Activated gamma-delta T cell treated with Interleukin-2 at 50 U/mL for 16 hours (primary cell): Measurements from ENCODE around the gene NECAB3.

Experiments
- DNase-seq: peaks from one replicate; pipeline ENCODE4 v3.0.0-alpha.2; 2020

Gene NECAB3

DNA sequence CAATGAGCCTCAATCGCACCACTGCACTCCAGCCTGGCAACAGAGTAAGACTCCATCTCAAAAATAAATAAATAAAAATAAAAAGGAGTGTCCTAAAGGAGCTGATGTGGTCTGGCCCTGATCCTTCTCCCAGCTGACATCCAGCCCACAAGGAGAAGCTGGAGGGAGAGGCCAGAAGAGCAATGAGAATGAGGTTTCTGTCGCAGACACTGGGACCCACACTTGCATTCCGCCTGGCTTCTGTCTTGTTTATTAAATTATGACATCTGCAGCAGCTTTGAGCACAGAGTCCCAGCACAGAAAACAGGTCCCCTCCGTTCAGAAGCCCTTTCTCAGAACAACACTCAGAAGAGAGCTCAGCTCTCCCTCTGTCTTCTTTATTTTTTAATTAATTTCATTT lies 22.2 kb upstream of the NECAB3 start:
- DNase-seq, result no peak

GRCh38 chr20:33694639-33695012 lies 20.4 kb upstream of the NECAB3 start:
- no peak for DNase-seq

DNA sequence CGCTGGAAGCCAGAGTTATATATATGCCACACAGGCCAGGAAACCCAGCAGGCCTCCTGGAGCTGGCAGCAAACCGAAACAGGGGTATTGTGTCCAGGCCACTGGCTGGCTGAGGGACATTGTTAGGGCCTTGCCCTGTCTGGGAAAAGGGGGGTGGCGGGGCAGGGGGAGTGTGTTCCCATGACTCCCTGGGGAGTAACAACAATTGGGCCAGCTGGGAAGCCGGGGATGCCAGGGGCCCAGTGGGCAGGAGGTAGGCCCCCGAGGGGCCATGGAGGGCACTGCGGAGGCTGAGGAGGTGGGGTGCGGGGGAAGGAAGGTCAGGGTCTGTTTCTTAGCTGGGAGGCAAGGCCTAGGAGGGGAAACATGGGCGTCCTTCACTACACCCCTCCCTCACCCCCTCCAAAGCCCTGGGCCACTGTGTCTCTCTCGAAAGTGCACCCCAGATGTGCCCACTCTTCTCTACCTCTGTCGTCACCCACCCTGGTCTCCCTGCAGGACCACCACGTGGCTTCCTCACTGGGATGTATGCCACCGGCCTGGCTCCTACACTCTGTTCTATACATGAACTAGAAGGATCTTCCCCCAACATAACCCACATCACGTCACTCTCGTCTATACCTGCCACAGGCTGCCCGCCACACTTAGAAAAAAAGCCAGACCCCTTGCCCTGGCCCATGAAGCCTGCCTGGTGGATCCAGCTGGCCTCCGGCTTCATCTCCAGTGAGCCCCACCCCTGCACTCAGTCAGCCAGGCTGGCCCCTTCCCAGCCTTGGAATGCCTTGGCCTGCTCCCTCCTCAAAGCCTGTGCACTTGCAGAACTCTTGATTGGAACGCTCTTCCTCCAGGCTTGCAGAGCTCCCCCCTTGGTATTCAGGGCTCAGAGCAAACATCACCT lies 19.8 kb upstream of the NECAB3 start:
- no peak for DNase-seq

- DNase-seq, result no peak
Observed at GRCh38 chr20:33693289-33693688, 19.1 kb upstream of the NECAB3 start.

- peak; percentile 83 for DNase-seq
Observed at GRCh38 chr20:33689973-33690372, 15.7 kb upstream of the NECAB3 start.

GRCh38 chr20:33689493-33689892 lies 15.3 kb upstream of the NECAB3 start:
- no peak for DNase-seq

- DNase-seq, result no peak
Observed at GRCh38 chr20:33688938-33689424, 14.8 kb upstream of the NECAB3 start.

DNA sequence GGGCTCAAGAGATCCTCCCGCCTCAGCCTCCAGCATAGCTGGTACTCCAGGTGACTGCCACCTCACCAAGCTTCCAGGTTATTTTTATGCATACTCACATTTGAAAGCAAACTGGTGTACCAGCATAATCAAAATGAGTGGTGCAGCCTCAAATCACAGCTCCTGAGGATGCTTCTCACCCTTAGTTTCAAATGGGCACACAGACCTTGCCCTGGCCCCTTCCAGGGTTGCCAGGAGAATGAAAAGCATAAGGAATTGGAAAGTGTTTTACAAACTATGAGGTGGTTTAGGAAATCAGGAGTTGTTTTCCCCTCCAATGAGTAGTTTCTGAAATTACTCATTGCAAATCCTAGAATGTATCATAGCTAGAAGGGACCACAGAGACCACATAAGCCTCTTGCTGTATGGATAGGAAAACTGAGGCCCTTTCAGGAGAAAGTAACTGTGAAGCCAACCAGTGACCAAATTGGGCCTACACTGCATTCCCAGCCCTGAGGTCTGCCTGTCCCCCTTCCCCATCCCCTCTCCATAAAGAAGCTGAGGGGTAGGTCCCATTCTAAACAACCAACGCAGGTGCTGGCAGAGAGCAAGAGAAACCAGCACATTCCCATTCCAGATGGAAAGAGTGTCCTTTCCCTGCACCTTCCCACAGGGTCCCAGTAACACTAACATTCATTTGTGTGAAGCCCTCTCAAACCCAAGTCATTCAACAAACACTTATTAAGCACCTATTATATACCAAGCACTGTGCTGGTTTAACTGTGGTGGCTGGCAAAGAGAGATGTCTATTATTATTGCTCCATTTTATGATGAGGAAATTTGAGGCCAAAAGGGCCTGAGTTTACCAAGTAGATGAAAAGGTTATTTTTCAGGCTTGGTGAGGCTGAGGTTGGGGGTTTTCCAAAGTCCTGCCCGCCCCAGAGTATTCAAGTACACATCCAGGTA lies 14.0 kb upstream of the NECAB3 start:
- no peak for DNase-seq

DNA sequence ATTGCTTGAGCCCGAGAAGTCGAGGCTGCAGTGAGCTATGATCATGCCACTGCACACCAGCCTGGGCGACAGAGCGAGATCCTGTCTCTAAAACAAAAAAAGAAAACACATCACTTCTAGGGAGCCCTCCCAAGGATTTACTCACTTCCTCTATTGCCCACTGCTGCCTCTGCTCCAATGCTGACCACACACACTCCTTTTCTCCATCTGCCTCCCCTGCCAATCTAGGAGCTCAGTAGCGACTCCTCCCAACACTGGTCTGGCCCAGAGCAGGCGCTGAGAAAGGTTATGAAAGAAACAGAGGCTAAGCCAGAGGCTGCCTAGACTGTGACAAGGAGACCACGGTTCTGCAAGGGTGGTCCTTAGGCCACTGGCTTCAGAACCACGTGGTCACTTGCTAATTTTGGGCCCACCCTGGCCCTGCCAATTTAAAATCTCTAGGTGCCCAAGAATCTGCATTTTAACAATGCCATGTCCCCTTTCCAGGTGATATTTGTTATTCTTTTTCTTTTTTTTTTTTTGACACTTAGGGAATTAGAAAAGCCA lies 13.2 kb upstream of the NECAB3 start:
- no peak for DNase-seq

DNA sequence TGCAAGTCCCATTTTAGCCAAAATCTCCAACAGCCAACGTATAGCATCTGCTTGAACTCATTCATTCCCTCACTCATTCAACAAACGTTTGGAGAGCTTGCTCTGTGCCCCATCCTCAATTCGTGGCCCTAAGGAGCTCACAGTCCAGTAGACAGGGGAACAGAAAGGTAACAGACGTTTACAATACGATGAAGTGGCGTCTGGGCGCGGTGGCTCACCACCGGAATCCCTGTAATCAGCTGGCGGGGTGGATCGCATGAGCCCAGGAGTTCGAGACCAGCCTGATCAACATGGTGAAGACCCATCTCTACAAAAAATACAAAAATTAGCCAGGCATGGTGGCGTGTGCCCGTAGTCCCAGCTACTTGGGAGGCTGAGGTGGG lies 12.7 kb upstream of the NECAB3 start:
- no peak for DNase-seq

DNA sequence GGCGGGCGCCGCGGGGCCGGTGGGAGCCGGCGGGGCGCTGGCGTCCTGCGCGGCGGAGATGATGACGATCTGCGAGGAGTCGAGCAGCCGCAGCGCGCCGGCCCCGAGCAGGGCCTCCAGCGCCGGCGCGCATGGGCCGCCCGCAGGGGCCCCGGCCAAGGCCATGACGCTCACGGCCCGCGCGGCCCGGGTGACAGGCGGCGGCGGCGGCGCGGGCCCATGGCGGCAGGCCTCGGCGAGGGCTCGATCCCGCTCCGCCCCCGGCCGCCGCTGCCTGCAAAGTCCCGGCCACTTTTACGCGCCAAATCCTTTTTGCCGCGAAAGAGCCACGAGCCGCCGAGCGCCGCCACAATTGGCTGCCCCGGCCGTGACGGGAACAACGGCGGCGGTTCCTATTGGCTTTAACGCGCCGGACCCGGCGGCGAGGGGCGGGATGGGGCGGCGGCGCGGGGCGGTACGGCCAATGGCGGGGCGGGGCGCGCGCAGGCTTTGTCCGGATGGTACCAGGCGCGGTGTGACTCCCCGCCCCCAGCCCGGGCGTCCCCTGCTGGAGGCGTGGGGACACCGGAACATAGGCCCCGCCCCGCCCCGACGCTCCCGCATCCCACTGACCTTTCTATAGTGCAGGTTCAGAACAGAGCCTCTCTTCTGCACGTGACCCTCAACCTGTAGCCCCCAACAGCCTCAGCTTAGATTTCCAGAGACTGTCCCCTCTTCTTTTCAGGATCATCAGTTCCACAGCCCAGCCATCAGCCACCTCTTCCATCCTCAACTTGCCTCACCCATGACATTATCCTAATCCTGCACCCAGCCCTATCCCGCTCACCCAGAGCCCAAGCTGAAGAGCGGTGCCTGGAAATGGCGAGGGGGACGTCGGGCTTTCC lies 12.1 kb upstream of the NECAB3 start, which contains the start of gene E2F1:
TSS of gene E2F1 (minus strand) at position 286 of the 884 bp plus-strand sequence. CDS start at position 165, 121 bp downstream.
- DNase-seq, result peak; percentile 93

DNA sequence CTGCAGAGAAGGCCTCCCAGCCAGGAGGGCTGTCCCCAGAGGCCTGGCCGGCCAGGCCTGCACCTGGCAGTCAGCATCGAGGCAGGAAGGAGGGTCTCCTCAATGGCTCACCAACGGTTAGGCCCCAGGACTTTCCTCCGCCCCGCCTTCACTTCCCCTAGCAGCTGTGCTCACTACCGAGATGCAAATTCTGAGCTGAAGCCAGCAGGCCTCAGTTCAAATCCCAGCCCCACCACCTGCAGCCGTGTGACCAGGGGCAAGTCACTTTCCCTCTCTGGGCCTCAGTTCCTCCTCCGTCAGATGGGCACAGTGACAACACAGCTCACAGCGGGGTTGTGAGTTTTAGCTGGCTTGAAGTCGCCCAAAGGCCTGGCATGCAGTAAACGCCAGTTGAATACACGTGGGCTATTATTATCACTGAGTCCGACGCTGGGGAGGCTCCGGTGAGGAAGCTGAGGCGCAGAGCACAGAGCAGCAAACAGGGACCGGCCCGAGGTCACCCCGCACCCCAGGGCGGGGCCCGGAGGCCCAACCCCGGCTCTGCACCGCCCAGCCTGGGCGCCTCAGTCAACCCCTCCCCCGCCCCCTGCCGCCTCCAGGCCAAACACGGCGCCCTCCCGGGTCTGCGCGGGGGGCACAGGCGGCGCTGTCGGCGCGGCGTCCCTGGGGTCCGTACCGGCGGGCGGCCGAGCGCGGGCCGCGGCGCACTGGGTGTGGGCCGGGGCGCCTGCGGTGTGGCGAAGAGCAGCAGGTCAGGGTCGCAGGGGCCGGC lies 11.3 kb upstream of the NECAB3 start:
- no peak for DNase-seq

DNA sequence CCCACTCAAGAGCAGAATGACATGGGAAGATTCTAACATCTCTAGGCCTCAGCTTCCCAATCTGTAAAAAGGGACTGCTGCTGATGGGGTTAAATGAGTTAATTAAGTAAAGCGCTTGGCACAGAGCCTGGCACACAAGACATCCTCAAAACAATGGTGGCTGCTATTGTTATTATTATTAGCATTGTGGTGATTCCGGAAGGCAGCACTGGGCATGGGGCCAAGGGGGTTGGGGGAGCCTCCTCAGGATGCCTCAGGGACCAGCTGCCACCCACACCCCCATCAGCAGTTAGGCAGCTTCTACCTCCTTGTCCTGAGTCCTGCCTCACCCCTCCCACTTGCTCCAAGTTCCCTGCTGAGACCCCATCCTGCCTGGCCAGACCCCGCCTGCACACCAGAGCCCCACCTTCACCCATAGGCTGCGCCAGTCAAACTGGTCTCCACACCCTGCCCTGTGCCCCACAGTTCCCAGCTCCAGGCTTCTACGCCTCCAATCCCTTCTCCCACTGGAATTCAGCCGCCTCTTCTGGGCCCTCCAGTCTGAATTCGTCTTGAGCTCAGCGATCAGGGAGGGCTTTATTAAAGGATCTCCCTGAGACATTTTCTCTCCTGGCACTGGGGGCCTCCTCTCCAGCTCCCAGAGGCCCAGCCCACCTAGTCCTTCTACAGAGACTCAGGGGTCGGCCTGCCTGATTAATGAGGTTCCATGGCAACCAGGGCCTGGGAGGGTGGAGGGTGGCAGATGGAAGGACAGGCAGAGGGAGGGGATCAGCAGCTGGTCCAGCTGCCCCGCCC lies 10.5 kb upstream of the NECAB3 start:
- DNase-seq, result no peak

DNA sequence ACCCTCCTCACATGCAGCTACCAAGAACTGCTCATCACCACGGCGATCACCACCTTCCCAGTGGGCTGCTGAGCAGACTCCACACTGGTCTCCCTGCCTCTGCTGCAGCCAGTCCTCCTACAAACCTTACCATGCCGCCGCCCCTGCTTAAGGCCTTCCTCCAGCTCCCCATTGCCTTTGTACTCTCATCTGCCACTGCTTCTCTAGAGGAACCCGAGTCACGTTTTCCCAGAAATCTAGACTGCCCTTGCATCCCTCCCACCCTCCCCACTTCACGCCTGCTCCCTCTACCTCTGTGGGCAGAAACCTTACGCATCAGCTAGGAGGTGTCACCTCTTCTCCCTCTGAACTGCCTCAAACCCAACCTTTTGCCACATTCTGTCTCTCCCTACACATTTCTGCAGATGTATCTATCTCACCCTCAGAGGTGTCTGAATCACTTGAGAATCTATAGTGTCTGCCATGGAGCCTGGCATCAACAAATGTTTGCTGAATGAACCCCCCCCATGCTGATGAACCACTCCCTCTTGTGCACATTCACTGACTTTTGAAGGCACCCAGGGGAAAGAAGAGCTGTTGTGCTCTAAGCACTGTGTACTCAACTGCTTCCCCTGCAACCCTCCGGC lies 7.6 kb upstream of the NECAB3 start:
- DNase-seq, result no peak

DNA sequence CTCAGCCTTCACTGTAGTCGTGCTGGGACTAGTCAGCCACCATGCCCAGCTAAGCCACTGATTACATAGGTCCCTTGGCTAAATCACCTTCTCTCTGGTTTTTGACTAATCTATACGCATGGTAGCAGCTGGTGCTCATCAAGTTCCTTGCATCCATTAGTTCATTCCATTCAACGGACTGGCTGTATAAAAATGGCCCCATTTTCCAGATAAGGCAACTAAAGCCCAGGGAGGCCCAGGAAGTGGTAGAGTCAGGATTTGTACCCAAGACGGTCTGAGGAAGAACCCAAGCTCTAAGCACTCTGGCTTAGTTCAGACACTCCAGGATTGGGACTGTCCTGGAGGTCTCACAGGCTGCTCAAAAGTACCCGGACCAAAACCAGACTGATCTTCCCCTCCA lies 7.1 kb upstream of the NECAB3 start:
- DNase-seq, result no peak

DNA sequence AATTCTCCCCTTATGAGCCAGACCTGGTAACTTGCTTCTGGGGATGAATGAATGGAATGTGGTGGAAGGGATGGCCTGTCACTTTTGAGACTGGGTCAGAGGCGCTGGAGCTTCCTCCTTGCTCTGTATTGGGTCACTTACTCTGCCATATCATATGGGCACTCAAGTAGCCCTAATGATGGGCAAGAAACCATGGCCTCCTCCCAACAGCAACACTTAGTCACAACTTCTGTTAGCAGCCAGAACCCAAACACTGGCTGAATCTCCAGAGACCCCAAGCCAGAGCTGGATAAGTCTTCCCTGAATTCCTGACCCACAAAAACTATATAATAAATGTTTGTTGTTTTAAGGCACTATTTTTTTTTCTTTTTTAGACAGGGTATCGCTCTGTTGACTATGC lies 6.5 kb upstream of the NECAB3 start:
- no peak for DNase-seq

GRCh38 chr20:33679758-33680485 lies 5.7 kb upstream of the NECAB3 start:
- peak; percentile 66 for DNase-seq

DNA sequence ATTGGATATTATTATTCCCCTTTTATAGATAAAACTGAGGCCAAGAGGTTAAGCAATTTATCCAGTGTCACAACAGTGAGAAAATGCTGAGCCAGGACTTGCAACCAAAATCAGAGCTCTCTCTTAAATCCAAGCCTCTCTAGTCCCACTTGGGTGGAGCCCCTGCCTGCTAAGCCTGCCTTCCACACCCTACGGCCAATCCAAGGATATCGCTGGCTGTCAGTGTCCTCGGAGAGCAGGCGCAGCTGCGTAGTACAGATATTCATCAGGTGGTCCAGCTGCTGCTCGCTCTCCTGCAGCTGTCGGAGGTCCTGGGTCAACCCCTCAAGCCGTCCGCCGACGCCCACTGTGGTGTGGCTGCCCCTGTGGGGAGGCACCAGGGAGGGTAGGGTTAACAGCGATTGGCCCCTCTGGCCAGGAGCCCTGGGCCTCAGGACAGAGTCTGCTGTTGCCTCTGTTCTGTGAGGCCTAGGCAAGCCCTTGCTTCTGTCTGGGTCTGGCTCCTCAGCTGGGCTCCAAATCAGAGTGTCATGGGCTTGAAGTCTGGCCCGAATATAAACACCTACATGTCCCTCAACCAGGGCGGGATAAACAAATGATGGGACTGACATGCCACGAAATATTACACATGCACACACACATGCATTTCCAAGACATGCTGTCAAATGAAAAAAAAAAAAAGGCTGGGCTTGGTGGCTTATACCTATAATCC lies 3.9 kb upstream of the NECAB3 start:
- no peak for DNase-seq
